ENCODE results near the gene DEFB124.

DEFB124 gene

DNA sequence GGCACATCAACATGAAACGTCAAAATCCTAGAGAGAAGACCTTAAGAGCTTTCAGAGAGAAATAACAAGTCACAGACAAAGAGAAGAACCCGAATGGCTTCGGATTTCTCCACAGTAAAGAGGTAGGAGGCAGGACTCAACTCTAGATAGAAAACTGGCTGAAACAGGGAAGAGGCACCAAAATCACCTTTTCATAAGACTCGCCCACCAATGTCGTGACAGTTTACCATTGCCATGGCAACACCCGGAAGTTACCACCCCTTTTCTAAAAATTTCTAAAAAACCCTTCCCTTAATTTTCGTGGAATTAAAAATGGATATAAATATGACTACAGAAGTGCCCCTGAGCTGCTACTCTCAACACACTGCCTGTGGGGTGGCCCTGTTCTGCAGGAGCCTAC, 56.6 kb downstream of the DEFB124 start:
- DNase-seq: no peak

DNA sequence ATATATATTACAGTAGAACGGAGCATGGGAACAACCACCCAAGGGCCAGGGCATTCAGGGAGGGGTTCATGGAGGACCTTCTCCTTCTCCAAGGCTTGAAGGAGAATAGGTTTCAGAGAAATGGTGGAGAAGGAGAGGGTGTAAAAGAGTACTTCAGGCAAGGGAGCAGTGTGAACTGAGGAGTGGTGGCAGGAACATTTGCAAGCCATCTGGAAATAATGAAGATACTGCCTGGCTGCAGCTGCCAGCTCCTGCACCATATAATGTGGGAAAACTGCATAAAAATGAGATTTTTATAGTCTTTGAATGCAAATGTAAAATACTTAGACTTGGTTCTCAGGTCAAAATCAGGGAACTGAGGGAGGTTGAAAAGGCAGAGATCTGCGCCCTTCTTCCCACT, 59.3 kb downstream of the DEFB124 start:
- no peak for DNase-seq
